ENCODE measurements around the gene CAMTA1. TPM values are rescaled to one million over a fixed set of nuclear protein-coding genes. Genes with fewer than 3 reads are reported as not detected.
A peak's percentile ranks its signal among the peaks of the same experiment; 100 is the strongest.

The CAMTA1 gene
- polyA plus RNA-seq, 1 donor from 2014 or later = 162 TPM

DNA sequence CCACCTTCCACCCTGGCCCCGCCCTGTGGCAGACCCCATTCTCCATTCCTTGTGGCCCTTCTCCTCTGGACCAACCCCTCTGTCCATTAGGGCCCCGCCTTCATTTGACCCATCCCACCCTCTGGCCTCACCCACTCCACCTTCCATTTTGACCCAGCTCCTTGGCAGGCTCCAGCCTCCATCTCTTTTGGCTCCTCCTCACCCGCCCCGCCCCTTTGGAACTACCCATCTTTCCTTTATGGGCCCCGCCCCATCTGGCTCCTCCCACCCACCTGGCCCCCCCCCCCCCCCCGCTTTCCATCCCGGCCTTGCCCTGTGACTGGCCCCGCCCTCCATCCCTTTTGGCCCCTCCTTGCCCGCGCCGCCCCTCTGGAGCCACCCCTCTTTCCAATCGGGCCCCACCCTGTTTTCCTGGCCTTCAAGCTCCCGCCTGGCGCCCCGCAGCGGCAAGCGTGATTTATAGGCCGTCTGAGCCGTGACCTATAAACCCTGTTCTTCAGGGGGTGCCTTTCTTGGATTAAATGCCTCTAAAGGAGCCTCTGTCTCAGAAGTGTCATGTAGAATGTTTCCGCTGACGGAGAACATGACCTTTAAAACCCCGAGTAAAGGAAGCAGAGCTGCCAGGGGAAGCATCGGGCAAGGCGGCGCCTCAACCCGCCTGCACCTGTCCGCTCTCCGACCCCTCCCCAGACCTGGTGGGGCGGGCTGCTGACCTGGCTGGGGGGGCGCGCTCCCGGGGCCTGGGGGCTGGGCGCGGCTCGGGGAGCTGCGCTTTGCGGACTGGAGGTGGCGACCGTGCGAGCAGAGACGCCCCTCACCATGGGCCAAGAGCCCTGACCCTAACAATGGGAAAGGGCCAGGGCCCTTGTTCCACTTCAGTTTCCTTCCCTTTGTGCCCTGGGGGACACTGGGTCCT, 178.0 kb downstream of the CAMTA1 start:
- H3K79me2 ChIP-seq (replicated peaks; ENCODE audit: insufficient read depth, low read length) = no peaks in the 10 kb centered on the region
- peak overlapping the region; percentile 10 for H3K4me3 ChIP-seq (ENCODE audit: low read length)
- H2AFZ ChIP-seq (ENCODE audit: low read depth, low read length) = no peak overlapping the region
- no peaks in the 10 kb centered on the region for H3K27me3 ChIP-seq (ENCODE audit: insufficient read depth, low read depth, low read length)
- TF ChIP-seq, protein P1, sequence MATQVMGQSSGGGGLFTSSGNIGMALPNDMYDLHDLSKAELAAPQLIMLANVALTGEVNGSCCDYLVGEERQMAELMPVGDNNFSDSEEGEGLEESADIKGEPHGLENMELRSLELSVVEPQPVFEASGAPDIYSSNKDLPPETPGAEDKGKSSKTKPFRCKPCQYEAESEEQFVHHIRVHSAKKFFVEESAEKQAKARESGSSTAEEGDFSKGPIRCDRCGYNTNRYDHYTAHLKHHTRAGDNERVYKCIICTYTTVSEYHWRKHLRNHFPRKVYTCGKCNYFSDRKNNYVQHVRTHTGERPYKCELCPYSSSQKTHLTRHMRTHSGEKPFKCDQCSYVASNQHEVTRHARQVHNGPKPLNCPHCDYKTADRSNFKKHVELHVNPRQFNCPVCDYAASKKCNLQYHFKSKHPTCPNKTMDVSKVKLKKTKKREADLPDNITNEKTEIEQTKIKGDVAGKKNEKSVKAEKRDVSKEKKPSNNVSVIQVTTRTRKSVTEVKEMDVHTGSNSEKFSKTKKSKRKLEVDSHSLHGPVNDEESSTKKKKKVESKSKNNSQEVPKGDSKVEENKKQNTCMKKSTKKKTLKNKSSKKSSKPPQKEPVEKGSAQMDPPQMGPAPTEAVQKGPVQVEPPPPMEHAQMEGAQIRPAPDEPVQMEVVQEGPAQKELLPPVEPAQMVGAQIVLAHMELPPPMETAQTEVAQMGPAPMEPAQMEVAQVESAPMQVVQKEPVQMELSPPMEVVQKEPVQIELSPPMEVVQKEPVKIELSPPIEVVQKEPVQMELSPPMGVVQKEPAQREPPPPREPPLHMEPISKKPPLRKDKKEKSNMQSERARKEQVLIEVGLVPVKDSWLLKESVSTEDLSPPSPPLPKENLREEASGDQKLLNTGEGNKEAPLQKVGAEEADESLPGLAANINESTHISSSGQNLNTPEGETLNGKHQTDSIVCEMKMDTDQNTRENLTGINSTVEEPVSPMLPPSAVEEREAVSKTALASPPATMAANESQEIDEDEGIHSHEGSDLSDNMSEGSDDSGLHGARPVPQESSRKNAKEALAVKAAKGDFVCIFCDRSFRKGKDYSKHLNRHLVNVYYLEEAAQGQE (IDR thresholded peaks at IDR 0.05; ENCODE audit: borderline replicate concordance) = no peak
- TF ChIP-seq RAD21 (conservative IDR thresholded peaks at IDR 0.05) (no peak), EZH2 (IDR thresholded peaks at IDR 0.05; ENCODE audit: borderline replicate concordance, insufficient read depth, low read length, poor library complexity, severe bottlenecking) (no peak), TAF1 (IDR thresholded peaks at IDR 0.05; ENCODE audit: low read depth) (no peak), EP300 (conservative IDR thresholded peaks at IDR 0.05; ENCODE audit: poor library complexity, severe bottlenecking) (no peak), MXI1 (conservative IDR thresholded peaks at IDR 0.05; ENCODE audit: poor library complexity, severe bottlenecking) (no peak), POLR2AphosphoS5 (IDR thresholded peaks at IDR 0.05) (no peak), SMC3 (conservative IDR thresholded peaks at IDR 0.05; ENCODE audit: poor library complexity) (no peak)
- TF ChIP-seq, protein P2, sequence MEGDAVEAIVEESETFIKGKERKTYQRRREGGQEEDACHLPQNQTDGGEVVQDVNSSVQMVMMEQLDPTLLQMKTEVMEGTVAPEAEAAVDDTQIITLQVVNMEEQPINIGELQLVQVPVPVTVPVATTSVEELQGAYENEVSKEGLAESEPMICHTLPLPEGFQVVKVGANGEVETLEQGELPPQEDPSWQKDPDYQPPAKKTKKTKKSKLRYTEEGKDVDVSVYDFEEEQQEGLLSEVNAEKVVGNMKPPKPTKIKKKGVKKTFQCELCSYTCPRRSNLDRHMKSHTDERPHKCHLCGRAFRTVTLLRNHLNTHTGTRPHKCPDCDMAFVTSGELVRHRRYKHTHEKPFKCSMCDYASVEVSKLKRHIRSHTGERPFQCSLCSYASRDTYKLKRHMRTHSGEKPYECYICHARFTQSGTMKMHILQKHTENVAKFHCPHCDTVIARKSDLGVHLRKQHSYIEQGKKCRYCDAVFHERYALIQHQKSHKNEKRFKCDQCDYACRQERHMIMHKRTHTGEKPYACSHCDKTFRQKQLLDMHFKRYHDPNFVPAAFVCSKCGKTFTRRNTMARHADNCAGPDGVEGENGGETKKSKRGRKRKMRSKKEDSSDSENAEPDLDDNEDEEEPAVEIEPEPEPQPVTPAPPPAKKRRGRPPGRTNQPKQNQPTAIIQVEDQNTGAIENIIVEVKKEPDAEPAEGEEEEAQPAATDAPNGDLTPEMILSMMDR (IDR thresholded peaks at IDR 0.05; ENCODE audit: poor library complexity, severe bottlenecking) = no peak
- no peaks in the 10 kb centered on the region for H3F3A ChIP-seq (ENCODE audit: insufficient read depth, low read length, poor library complexity, severe bottlenecking)
- no peaks in the 10 kb centered on the region for H3K36me3 ChIP-seq (ENCODE audit: insufficient read depth, low read length)
- H3K9ac ChIP-seq (ENCODE audit: low read length) = no peak overlapping the region
- H3K9me3 ChIP-seq (ENCODE audit: low read length) = no peaks in the 10 kb centered on the region
- H3K27ac ChIP-seq (ENCODE audit: low read length) = no peak overlapping the region
- no peaks in the 10 kb centered on the region for H3K9me2 ChIP-seq (ENCODE audit: insufficient read depth, low read length)
- no peak overlapping the region for H3K4me2 ChIP-seq (ENCODE audit: low read length)
- H4K20me1 ChIP-seq (ENCODE audit: insufficient read depth) = no peaks in the 10 kb centered on the region

DNA sequence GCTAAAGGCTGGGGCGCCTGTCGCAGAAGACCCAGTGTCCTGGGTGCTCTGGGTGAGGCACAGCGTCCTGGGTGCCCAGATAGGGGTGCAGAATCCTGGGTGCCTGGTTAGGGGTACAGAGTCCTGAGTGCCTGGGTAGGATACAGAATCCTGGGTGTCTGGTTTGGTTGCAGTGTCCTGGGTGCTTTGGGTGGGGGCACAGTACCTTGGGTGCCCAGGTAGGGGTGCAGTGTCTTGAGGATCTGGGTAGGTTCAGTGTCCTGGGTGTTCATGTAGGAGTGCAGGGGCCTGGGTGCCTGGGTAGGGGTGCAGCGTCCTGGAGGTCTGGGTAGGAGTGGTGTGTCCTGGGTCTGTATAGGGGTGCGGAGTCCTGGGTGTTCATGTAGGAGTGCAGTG, 178.7 kb downstream of the CAMTA1 start:
- no peak for TF ChIP-seq POLR2AphosphoS5 (IDR thresholded peaks at IDR 0.05)
- TF ChIP-seq RAD21 (conservative IDR thresholded peaks at IDR 0.05) = no peak
- TF ChIP-seq EZH2 (IDR thresholded peaks at IDR 0.05; ENCODE audit: borderline replicate concordance, insufficient read depth, low read length, poor library complexity, severe bottlenecking) = no peak
- no peak for TF ChIP-seq EP300 (conservative IDR thresholded peaks at IDR 0.05; ENCODE audit: poor library complexity, severe bottlenecking)
- TF ChIP-seq, protein P2 (IDR thresholded peaks at IDR 0.05; ENCODE audit: poor library complexity, severe bottlenecking) = no peak
- TF ChIP-seq, protein P1 (IDR thresholded peaks at IDR 0.05; ENCODE audit: borderline replicate concordance) = no peak
- TF ChIP-seq MXI1 (conservative IDR thresholded peaks at IDR 0.05; ENCODE audit: poor library complexity, severe bottlenecking) = no peak
- no peak for TF ChIP-seq TAF1 (IDR thresholded peaks at IDR 0.05; ENCODE audit: low read depth)
- no peak for TF ChIP-seq SMC3 (conservative IDR thresholded peaks at IDR 0.05; ENCODE audit: poor library complexity)
- no peaks in the 10 kb centered on the region for H3K27me3 ChIP-seq (ENCODE audit: insufficient read depth, low read depth, low read length)
- no peak overlapping the region for H3K9ac ChIP-seq (ENCODE audit: low read length)
- H3K27ac ChIP-seq (ENCODE audit: low read length) = no peak overlapping the region
- H4K20me1 ChIP-seq (ENCODE audit: insufficient read depth) = no peaks in the 10 kb centered on the region
- no peaks in the 10 kb centered on the region for H3F3A ChIP-seq (ENCODE audit: insufficient read depth, low read length, poor library complexity, severe bottlenecking)
- H3K4me2 ChIP-seq (ENCODE audit: low read length) = no peak overlapping the region
- no peaks in the 10 kb centered on the region for H3K79me2 ChIP-seq (replicated peaks; ENCODE audit: insufficient read depth, low read length)
- no peaks in the 10 kb centered on the region for H3K9me2 ChIP-seq (ENCODE audit: insufficient read depth, low read length)
- no peak overlapping the region for H3K4me3 ChIP-seq (ENCODE audit: low read length)
- H3K9me3 ChIP-seq (ENCODE audit: low read length) = no peaks in the 10 kb centered on the region
- H2AFZ ChIP-seq (ENCODE audit: low read depth, low read length) = no peak overlapping the region
- H3K36me3 ChIP-seq (ENCODE audit: insufficient read depth, low read length) = no peaks in the 10 kb centered on the region

All from neural cell (in vitro differentiated cells).